HCT116 (cell line): ENCODE data around the gene ACVR1. TPM values are rescaled to one million over a fixed set of nuclear protein-coding genes. Genes with fewer than 3 reads are reported as not detected.

Experiments
- ATAC-seq: fragments of 200-7000 bp; cut with Tn5 transposase; 2 replicates; pipeline ENCODE4 v1.9.1; 2020; ENCODE audit warnings: mild to moderate bottlenecking, moderate library complexity
- BruUV-seq: library from RNA; stranded (reverse); fragments of 400-500 nt; replicated peaks from 2 replicates; lab custom pipeline; 2021; lab: Mats Ljungman, UMichigan
- CTCF ChIA-PET: fragments of 300-600 bp; sonication (Branson Sonifier 250); formaldehyde crosslinking; loops from one replicate; lab custom pipeline; 2021; ENCODE audit warnings: antibody characterized with exemption; lab: Charles Lee
- POLR2A ChIA-PET: fragments of 300-600, 350-600 bp; sonication (Branson Sonifier 250); formaldehyde crosslinking; loops from one replicate; lab custom pipeline; 2021; ENCODE audit warnings: antibody characterized with exemption; lab: Charles Lee
- RAD21 ChIA-PET, 2 experiments: fragments of 300-600 bp; sonication (Branson Sonifier 250); formaldehyde crosslinking; loops; one replicate each; lab custom pipeline; 2023; ENCODE audit warnings: low total read pairs in 2 of 2; ENCODE audit not compliant: uncharacterized antibody in 2 of 2, unreplicated experiment in 2 of 2, low non-redundant PET in 1 of 2; lab: Charles Lee
- DNase-seq: peaks from one replicate; pipeline ENCODE4 v3.0.0-alpha.2; 2010; ENCODE audit warnings: low read depth, low spot score
- H2AFZ ChIP-seq: fragments of 200-600 bp; shearing (Covaris generic), sonication (generic); 2 replicates; pipeline ENCODE4 v1.6.1; 2017; ENCODE audit warnings: low read depth, mixed run types, mixed read lengths, antibody characterized with exemption, low read length; ENCODE audit not compliant: poor library complexity, severe bottlenecking
- H3K27ac ChIP-seq: 2 replicates; pipeline ENCODE4 v1.5.1; 2012; ENCODE audit warnings: low read depth, low read length
- H3K27me3 ChIP-seq: fragments of 200-600 bp; sonication (generic); 2 replicates; pipeline ENCODE4 v1.6.1; 2016; ENCODE audit warnings: mixed run types, low read length, mixed read lengths; ENCODE audit not compliant: insufficient read depth
- H3K36me3 ChIP-seq, 2 experiments: fragments of 200-500 bp in 1 of 2; fragments of 200-600 bp in 1 of 2; sonication (Bioruptor generic) in 1 of 2; sonication (generic) in 1 of 2; 2 replicates each; pipeline versions ENCODE4 v1.5.1 to v1.6.1; 2014 to 2016; ENCODE audit warnings: low read length in 2 of 2, inconsistent platforms in 1 of 2, mixed read lengths in 1 of 2, mixed run types in 1 of 2; ENCODE audit not compliant: insufficient read depth in 2 of 2, control insufficient read depth in 1 of 2
- H3K4me1 ChIP-seq, 2 experiments: fragments of 200-600 bp in 1 of 2; sonication (generic) in 1 of 2; 2 replicates each; pipeline versions ENCODE4 v1.5.1 to v1.6.1; 2012 to 2017; ENCODE audit warnings: low read length in 2 of 2, inconsistent platforms in 1 of 2, mild to moderate bottlenecking in 1 of 2, mixed read lengths in 1 of 2, mixed run types in 1 of 2, moderate library complexity in 1 of 2; ENCODE audit not compliant: insufficient read depth in 2 of 2, control insufficient read depth in 1 of 2
- H3K4me2 ChIP-seq: fragments of 200-600 bp; sonication (generic); 2 replicates; pipeline ENCODE4 v1.6.1; 2017; ENCODE audit warnings: mixed run types, low read length, mixed read lengths
- H3K4me3 ChIP-seq, 2 experiments: fragments of 200-600 bp in 1 of 2; sonication (generic) in 1 of 2; replicated peaks in 1 of 2; 2 replicates each; pipeline ENCODE4 v1.5.1; 2011 to 2016; ENCODE audit warnings: low read length in 2 of 2, control low read depth in 1 of 2, low read depth in 1 of 2, mild to moderate bottlenecking in 1 of 2, mixed read lengths in 1 of 2, mixed run types in 1 of 2
- H3K79me2 ChIP-seq: fragments of 200-600 bp; sonication (generic); 2 replicates; pipeline ENCODE4 v1.6.1; 2017; ENCODE audit warnings: mild to moderate bottlenecking, mixed run types, low read length, moderate library complexity, mixed read lengths; ENCODE audit not compliant: insufficient read depth
- H3K9ac ChIP-seq: fragments of 200-600 bp; sonication (generic); 2 replicates; pipeline ENCODE4 v1.6.1; 2016; ENCODE audit warnings: low read length, mixed read lengths
- H3K9me2 ChIP-seq: fragments of 200-600 bp; sonication (generic), shearing (Covaris generic); 2 replicates; pipeline ENCODE4 v1.6.1; 2017; ENCODE audit warnings: mixed run types, mild to moderate bottlenecking, moderate library complexity; ENCODE audit not compliant: insufficient read depth
- H3K9me3 ChIP-seq, 2 experiments: fragments of 200-500 bp in 1 of 2; fragments of 200-600 bp in 1 of 2; sonication (Bioruptor generic) in 1 of 2; sonication (generic) in 1 of 2; 2 replicates each; pipeline ENCODE4 v1.6.1; 2014 to 2017; ENCODE audit warnings: low read length in 2 of 2, mixed read lengths in 2 of 2, inconsistent platforms in 1 of 2, low read depth in 1 of 2, mild to moderate bottlenecking in 1 of 2, mixed run types in 1 of 2, moderate library complexity in 1 of 2; ENCODE audit not compliant: control insufficient read depth in 1 of 2, insufficient read depth in 1 of 2
- H4K20me1 ChIP-seq: fragments of 200-600 bp; sonication (generic), shearing (Covaris generic); 2 replicates; pipeline ENCODE4 v1.6.1; 2017; ENCODE audit warnings: mixed run types, mild to moderate bottlenecking, moderate library complexity; ENCODE audit not compliant: insufficient read depth
- CBX3 ChIP-seq: IDR thresholded peaks from 2 replicates; pipeline ENCODE4 v1.6.1; 2012; ENCODE audit warnings: low read depth
- CEBPB ChIP-seq: IDR thresholded peaks from 2 replicates; pipeline ENCODE4 v1.6.1; 2012; ENCODE audit warnings: low read depth
- EZH2phosphoT487 ChIP-seq: fragments of 200-600 bp; IDR thresholded peaks from 2 replicates; pipeline ENCODE4 v1.6.1; 2018; ENCODE audit warnings: antibody characterized with exemption, borderline replicate concordance
- SP1 ChIP-seq: IDR thresholded peaks from 2 replicates; pipeline ENCODE4 v1.6.1; 2012; ENCODE audit warnings: low read depth
- TCF7L2 ChIP-seq: IDR thresholded peaks from 2 replicates; pipeline ENCODE4 v1.7.0; 2011; ENCODE audit warnings: borderline replicate concordance, inconsistent platforms; ENCODE audit not compliant: insufficient read depth, insufficient read length; ENCODE audit errors: extremely low read depth
- YY1 ChIP-seq: IDR thresholded peaks from 2 replicates; pipeline ENCODE4 v1.6.1; 2011; ENCODE audit warnings: low read length, low read depth, moderate library complexity, mild to moderate bottlenecking; ENCODE audit not compliant: insufficient replicate concordance; ENCODE audit errors: extremely low read depth
- intact Hi-C: fragments of 100-400 bp; cut with micrococcal nuclease; formaldehyde crosslinking; loops from 2 replicates; pipeline ENCODE4 v1.10.0; 2022
- total RNA-seq: library from RNA; stranded (reverse); gene quantifications from one replicate; pipeline ENCODE4 v1.2.1, GENCODE V29; 2021; ENCODE audit not compliant: unreplicated experiment
- TF ChIP-seq, protein P1 (sequence below): IDR thresholded peaks from 2 replicates; pipeline ENCODE4 v1.6.1; 2012; ENCODE audit warnings: low read depth
- TF ChIP-seq, protein P2 (sequence below): IDR thresholded peaks from 2 replicates; pipeline ENCODE4 v1.6.1; 2012

ACVR1 gene
- total RNA-seq, 1 experiment from 2014 or later, result 16.9 TPM

DNA sequence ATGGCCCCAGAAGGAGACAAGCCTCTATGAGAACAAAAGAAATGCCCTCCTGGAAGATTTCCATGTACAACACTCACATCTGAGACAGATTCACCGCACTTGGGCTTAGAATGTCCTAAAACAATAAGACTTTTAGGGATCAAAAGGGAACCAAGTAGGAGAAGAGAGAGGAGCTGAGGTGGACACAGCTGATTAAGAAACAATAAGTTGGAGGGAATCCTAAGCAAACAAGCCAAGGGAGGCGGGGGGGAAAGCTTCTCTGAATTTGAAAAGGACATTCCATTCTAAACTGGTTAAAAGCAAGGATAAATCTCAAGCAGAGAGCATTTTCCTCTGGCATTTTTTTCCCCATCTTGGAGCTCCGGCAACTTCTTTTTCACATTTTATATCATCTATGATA, 9.9 kb downstream of the ACVR1 start:
- peaks cover 3% of the 10 kb centered on the region in 2 experiments; a peak in 2 of 4 replicates for H3K4me1 ChIP-seq
- H3K9me2 ChIP-seq, result no peaks in the 10 kb centered on the region; the same call in 1 of the 2 replicates
- no peak overlapping the region for H2AFZ ChIP-seq
- H4K20me1 ChIP-seq, result no peaks in the 10 kb centered on the region
- TF ChIP-seq CEBPB, result no peak
- TF ChIP-seq, protein P1, sequence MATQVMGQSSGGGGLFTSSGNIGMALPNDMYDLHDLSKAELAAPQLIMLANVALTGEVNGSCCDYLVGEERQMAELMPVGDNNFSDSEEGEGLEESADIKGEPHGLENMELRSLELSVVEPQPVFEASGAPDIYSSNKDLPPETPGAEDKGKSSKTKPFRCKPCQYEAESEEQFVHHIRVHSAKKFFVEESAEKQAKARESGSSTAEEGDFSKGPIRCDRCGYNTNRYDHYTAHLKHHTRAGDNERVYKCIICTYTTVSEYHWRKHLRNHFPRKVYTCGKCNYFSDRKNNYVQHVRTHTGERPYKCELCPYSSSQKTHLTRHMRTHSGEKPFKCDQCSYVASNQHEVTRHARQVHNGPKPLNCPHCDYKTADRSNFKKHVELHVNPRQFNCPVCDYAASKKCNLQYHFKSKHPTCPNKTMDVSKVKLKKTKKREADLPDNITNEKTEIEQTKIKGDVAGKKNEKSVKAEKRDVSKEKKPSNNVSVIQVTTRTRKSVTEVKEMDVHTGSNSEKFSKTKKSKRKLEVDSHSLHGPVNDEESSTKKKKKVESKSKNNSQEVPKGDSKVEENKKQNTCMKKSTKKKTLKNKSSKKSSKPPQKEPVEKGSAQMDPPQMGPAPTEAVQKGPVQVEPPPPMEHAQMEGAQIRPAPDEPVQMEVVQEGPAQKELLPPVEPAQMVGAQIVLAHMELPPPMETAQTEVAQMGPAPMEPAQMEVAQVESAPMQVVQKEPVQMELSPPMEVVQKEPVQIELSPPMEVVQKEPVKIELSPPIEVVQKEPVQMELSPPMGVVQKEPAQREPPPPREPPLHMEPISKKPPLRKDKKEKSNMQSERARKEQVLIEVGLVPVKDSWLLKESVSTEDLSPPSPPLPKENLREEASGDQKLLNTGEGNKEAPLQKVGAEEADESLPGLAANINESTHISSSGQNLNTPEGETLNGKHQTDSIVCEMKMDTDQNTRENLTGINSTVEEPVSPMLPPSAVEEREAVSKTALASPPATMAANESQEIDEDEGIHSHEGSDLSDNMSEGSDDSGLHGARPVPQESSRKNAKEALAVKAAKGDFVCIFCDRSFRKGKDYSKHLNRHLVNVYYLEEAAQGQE, result no peak
- TF ChIP-seq, all 23 proteins: peak for 0
- Histone ChIP-seq H3K27ac (no peak overlapping the region), H3K4me2 (no peak overlapping the region), H3K79me2 (peaks cover 10% of the 10 kb centered on the region; the same call in 1 of the 2 replicates), H3K9me3 (no peaks in the 10 kb centered on the region), H3K4me3 (no peak overlapping the region), H3K27me3 (no peaks in the 10 kb centered on the region), H3K9ac (no peak overlapping the region), H3K36me3 (no peaks in the 10 kb centered on the region)
- ChIA-PET CTCF (no interaction called here), POLR2A (no interaction called here), RAD21 (no interaction called here)
- ATAC-seq (no peak), DNase-seq (no peak)
- no TSS peak for BruUV-seq
- intact Hi-C loops, result no loop called here

DNA sequence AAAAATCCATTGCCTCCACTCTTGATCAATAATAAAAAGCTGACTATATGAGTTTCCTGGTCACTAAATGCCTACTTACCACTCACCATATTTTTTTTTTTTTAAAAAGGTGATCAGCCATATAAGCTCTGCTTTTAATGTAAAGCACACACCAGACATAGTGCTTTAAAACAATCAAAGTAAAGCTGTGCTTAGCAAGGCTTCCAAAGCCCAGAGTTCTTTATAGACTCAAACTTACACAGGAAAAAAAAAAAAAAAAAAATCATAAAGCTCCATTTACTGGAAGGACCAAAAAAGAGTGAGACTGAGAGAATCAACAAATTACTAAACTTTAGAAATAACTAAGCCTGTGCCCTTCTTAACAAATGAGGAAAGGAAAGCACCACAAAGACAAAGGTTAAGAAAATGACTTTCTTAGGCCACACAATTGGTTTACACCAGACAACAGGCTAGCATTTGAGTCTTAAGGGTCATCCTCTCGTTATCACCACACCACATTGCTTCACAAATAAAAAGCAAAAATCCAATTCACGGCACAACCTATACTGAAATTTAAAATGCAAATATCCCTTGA, 11.2 kb downstream of the ACVR1 start:
- ATAC-seq, result no peak
- H3K9me2 ChIP-seq, result no peaks in the 10 kb centered on the region; the same call in 1 of the 2 replicates
- no peaks in the 10 kb centered on the region for H3K36me3 ChIP-seq
- no peak overlapping the region for H2AFZ ChIP-seq
- intact Hi-C loops, result no loop called here
- H3K9me3 ChIP-seq, result no peaks in the 10 kb centered on the region
- H3K4me3 ChIP-seq, result no peak overlapping the region
- ChIA-PET RAD21 (no interaction called here), POLR2A (no interaction called here), CTCF (no interaction called here)
- H3K27me3 ChIP-seq, result no peaks in the 10 kb centered on the region
- H3K4me1 ChIP-seq, result peaks cover 3% of the 10 kb centered on the region in 2 experiments; a peak in 2 of 4 replicates
- H3K9ac ChIP-seq, result no peak overlapping the region
- no peak for DNase-seq
- BruUV-seq, result no TSS peak
- H3K27ac ChIP-seq, result no peak overlapping the region
- no peaks in the 10 kb centered on the region for H4K20me1 ChIP-seq
- no peak overlapping the region for H3K4me2 ChIP-seq
- H3K79me2 ChIP-seq, result peaks cover 10% of the 10 kb centered on the region; the same call in 1 of the 2 replicates
- TF ChIP-seq CBX3, result no peak
- TF ChIP-seq, protein P2, sequence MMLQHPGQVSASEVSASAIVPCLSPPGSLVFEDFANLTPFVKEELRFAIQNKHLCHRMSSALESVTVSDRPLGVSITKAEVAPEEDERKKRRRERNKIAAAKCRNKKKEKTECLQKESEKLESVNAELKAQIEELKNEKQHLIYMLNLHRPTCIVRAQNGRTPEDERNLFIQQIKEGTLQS, result no peak
- TF ChIP-seq SP1, result no peak
- no peak for TF ChIP-seq TCF7L2
- no peak for TF ChIP-seq EZH2phosphoT487
- TF ChIP-seq, protein P1, result no peak
- TF ChIP-seq YY1, result no peak
